Natural killer cell (primary cell): ENCODE data around the gene BRF1. TPM values are rescaled to one million over a fixed set of nuclear protein-coding genes. Genes with fewer than 3 reads are reported as not detected.
A peak's percentile ranks its signal among the peaks of the same experiment; 100 is the strongest.

ENCODE experiments used
- ATAC-seq, 3 donors: fragments of 150-1000 bp in 2 of 3; fragments of 200-7000 bp in 1 of 3; cut with Tn5 transposase; 1 replicate in 1 of 3; 2 replicates in 2 of 3; pipeline ENCODE4 v1.10.0; 2021; ENCODE audit warnings: mild to moderate bottlenecking in 2 of 3, moderate library complexity in 2 of 3
- DNase-seq, 2 donors: peaks; one replicate each; pipeline versions ENCODE4 v3.0.0 to v3.0.0-alpha.2; 2013 to 2021; ENCODE audit warnings: mixed read lengths in 1 of 2
- H3K27ac ChIP-seq: one replicate; pipeline ENCODE4 v1.5.1; 2013; ENCODE audit warnings: mild to moderate bottlenecking, low read length
- H3K27me3 ChIP-seq: one replicate; pipeline ENCODE4 v1.6.1; 2013; ENCODE audit warnings: low read length; ENCODE audit not compliant: control insufficient read depth, insufficient read depth
- H3K36me3 ChIP-seq: one replicate; pipeline ENCODE4 v1.6.1; 2013; ENCODE audit warnings: low read length; ENCODE audit not compliant: control insufficient read depth, insufficient read depth
- H3K4me1 ChIP-seq: one replicate; pipeline ENCODE4 v1.6.1; 2013; ENCODE audit warnings: low read length; ENCODE audit not compliant: control insufficient read depth, insufficient read depth
- H3K4me3 ChIP-seq: one replicate; pipeline ENCODE4 v1.5.1; 2013; ENCODE audit warnings: low read length
- H3K9me3 ChIP-seq: one replicate; pipeline ENCODE4 v1.6.1; 2013; ENCODE audit warnings: low read length; ENCODE audit not compliant: control insufficient read depth, insufficient read depth
- H3K27ac Mint-ChIP-seq, 2 donors: one replicate each; pipeline ENCODE4 v1.8.0; 2022; ENCODE audit warnings: mild to moderate bottlenecking in 2 of 2, mixed read lengths in 2 of 2, moderate library complexity in 1 of 2
- H3K27me3 Mint-ChIP-seq, 2 donors: one replicate each; pipeline ENCODE4 v1.8.0; 2022; ENCODE audit warnings: low read depth in 2 of 2, mixed read lengths in 2 of 2
- H3K36me3 Mint-ChIP-seq: one replicate; pipeline ENCODE4 v1.8.0; 2022; ENCODE audit warnings: mixed read lengths
- H3K4me1 Mint-ChIP-seq, 2 donors: one replicate each; pipeline ENCODE4 v1.8.0; 2022; ENCODE audit warnings: mixed read lengths in 2 of 2
- H3K4me3 Mint-ChIP-seq: one replicate; pipeline ENCODE4 v1.8.0; 2022; ENCODE audit warnings: mild to moderate bottlenecking, moderate library complexity, mixed read lengths
- H3K9me3 Mint-ChIP-seq, 2 donors: one replicate each; pipeline ENCODE4 v1.8.0; 2022; ENCODE audit warnings: mixed read lengths in 2 of 2
- WGBS: methylation state at CpG from one replicate; pipeline ENCODE4 v1.1.7; 2013; ENCODE audit warnings: missing lambda C conversion rate; ENCODE audit not compliant: insufficient coverage; 5-methylcytosine and 5-hydroxymethylcytosine counted together
- intact Hi-C: fragments of 100-400 bp; cut with micrococcal nuclease; formaldehyde crosslinking; loops from one replicate; pipeline ENCODE4 v1.14.2; 2022
- total RNA-seq, 4 donors: library from RNA; stranded (reverse); fragments of 120-200 nt in 1 of 4; gene quantifications; one replicate each; pipeline versions ENCODE4 v1.2.3 to v1.2.4, GENCODE V29; 2013 to 2022
- TF ChIP-seq, protein P1 (sequence below): fragments of 200-600 bp; IDR thresholded peaks from one replicate; pipeline ENCODE4 v1.8.0; 2022; ENCODE audit warnings: antibody characterized with exemption

BRF1 gene
- total RNA-seq, 3 donors from 2014 or later (not counting 1 experiment from before 2014, with no cell fraction given) = 82.4 to 92.7 (median 87.4) TPM

DNA sequence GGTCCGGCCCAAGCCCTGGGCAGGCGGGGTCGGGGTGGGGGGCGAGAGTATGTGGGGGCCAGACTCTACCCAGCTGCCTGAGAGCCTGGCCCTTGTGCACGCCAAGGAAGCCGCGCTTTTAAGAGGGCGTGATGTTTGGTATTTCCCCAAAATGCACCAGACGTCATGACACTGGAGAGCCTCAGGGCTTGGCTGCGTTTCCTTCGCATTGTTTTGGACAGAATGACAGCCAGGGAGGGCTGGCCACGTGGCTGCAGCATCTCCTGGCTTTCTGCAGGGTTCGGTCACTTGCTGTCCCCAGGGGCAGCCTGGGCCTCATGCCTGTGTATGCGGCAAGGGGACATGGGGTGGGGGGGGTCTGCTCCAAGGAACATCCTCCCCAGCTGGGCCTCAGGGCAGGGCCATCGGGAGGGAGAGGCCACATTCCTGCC is 103.6 kb downstream of the BRF1 start:
- no peaks in the 10 kb centered on the region for H3K36me3 ChIP-seq
- no peak overlapping the region for H3K27ac Mint-ChIP-seq
- ATAC-seq = peak; percentile 31 to 43 (median 40)

DNA sequence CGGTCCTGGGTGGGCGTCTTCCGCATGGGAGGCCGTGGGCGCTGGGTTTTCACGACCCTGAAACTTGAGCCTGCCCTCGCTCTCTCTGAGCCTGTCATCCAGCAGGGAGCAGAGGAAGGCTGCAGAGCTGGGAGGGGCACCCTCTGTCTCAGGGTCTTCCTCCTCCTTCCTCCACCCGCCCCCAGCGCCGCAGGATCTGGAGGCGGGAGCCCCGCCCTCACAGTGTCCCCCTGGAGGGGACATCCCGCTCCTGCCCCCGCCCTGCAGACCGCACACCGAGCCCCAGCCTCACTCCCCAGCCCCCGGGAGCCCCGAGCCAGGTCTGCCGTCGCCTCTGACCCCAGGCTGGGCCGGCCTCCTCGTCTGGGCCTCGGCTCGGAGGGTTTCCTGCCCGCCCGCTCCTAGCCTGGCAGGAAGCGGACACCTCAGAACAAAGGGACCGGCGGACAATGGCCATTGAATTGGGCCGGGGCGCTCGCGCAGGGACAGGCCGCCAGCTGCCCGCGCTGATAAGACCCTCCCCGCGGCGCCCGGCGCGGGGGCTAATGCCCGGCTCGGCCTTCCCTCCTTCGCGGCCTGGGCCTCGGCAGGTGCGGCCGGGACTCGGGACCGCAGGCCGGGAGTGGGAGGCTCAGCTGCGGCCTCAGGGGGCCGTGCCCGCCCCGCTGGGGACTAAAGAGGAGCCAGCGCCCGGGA is 104.4 kb downstream of the BRF1 start:
- Histone ChIP-seq H3K4me1 (peaks cover 50% of the 10 kb centered on the region), H3K4me3 (no peak overlapping the region), H3K27me3 (peaks cover 40% of the 10 kb centered on the region), H3K36me3 (no peaks in the 10 kb centered on the region), H3K27ac (no peak overlapping the region), H3K9me3 (no peaks in the 10 kb centered on the region)
- DNase-seq (peak in 1 of 2 donors; percentile 22), ATAC-seq (no peak)
- Mint-ChIP-seq H3K27me3 (peaks cover 14 to 46% of the 10 kb centered on the region in 2 donors), H3K4me1 (peaks cover 6 to 35% of the 10 kb centered on the region in 2 donors), H3K4me3 (no peak overlapping the region), H3K36me3 (no peaks in the 10 kb centered on the region), H3K27ac (peak overlapping the region in 1 of 2 donors; percentile 22), H3K9me3 (no peaks in the 10 kb centered on the region)
- intact Hi-C loops = no loop called here
- 3% methylated on average over 58 of the region's 58 CpGs for WGBS
- TF ChIP-seq, protein P1, sequence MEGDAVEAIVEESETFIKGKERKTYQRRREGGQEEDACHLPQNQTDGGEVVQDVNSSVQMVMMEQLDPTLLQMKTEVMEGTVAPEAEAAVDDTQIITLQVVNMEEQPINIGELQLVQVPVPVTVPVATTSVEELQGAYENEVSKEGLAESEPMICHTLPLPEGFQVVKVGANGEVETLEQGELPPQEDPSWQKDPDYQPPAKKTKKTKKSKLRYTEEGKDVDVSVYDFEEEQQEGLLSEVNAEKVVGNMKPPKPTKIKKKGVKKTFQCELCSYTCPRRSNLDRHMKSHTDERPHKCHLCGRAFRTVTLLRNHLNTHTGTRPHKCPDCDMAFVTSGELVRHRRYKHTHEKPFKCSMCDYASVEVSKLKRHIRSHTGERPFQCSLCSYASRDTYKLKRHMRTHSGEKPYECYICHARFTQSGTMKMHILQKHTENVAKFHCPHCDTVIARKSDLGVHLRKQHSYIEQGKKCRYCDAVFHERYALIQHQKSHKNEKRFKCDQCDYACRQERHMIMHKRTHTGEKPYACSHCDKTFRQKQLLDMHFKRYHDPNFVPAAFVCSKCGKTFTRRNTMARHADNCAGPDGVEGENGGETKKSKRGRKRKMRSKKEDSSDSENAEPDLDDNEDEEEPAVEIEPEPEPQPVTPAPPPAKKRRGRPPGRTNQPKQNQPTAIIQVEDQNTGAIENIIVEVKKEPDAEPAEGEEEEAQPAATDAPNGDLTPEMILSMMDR = no peak

More for the DNA sequence above, 103.6 kb downstream of the BRF1 start:
- Mint-ChIP-seq H3K4me3 (no peak overlapping the region), H3K27me3 (peaks cover 14 to 52% of the 10 kb centered on the region in 2 donors), H3K9me3 (no peaks in the 10 kb centered on the region), H3K4me1 (peaks cover 6 to 41% of the 10 kb centered on the region in 2 donors), H3K36me3 (no peaks in the 10 kb centered on the region)
- intact Hi-C loops = no loop called here
- TF ChIP-seq, protein P1 = no peak
- Histone ChIP-seq H3K4me3 (no peak overlapping the region), H3K4me1 (peaks cover 58% of the 10 kb centered on the region), H3K27me3 (peaks cover 40% of the 10 kb centered on the region), H3K27ac (no peak overlapping the region), H3K9me3 (no peaks in the 10 kb centered on the region)
- 7% methylated on average over 15 of the region's 15 CpGs for WGBS
- DNase-seq = peak in 1 of 2 donors; percentile 63

DNA sequence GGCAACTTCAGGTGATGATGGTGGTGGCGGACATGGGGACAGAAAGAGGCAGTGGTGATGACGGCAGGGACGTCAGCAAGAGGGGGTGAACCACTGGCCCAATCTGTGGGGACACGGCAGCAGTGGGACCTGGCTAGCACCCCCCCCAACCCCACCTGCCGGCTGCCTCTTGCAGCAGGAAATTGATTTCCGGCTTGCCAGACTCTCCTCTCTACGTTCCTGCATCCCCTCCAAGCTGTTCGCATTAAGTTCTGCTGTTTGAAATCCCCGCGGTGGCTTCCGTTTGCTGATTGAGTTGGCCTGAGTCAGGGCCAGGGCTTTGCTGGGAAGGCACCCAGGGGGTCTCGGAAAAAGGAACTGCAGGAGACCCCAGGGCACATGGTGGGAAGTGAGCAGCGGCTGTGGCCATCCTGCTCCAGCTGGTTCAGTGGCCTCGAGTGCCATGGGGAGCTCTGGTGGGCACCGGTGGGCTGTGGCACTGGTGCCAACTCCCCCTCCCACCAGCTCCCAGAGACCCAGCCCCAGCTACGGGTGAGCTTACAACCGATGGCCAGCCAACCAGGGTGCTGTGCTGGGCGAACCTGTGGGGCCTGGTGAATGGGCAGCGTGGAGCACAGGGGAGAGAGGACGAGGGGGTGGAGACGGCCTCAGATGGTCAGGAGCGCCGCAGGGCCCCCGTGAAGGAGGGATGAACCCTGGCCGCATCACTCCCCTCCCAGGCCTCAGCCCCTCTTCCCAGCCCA is 105.1 kb downstream of the BRF1 start:
- Histone ChIP-seq H3K27me3 (peaks cover 38% of the 10 kb centered on the region), H3K36me3 (no peaks in the 10 kb centered on the region), H3K4me1 (peaks cover 44% of the 10 kb centered on the region), H3K27ac (no peak overlapping the region), H3K4me3 (no peak overlapping the region), H3K9me3 (no peaks in the 10 kb centered on the region)
- 23% methylated on average over 25 of the region's 25 CpGs for WGBS
- ATAC-seq (no peak), DNase-seq (peak in 1 of 2 donors; percentile 59)
- peaks cover 14 to 43% of the 10 kb centered on the region in 2 donors for H3K27me3 Mint-ChIP-seq
- intact Hi-C loops = no loop called here
- no peaks in the 10 kb centered on the region for H3K9me3 Mint-ChIP-seq
- TF ChIP-seq, protein P1 = no peak
- H3K4me3 Mint-ChIP-seq = no peak overlapping the region
- peaks cover 6 to 35% of the 10 kb centered on the region in 2 donors for H3K4me1 Mint-ChIP-seq
- H3K36me3 Mint-ChIP-seq = no peaks in the 10 kb centered on the region
- peak overlapping the region in 1 of 2 donors; percentile 22 for H3K27ac Mint-ChIP-seq
